Right lobe of liver (tissue), 6 donors: Measurements from ENCODE around the gene TSPAN9. TPM values are rescaled to one million over a fixed set of nuclear protein-coding genes. Genes with fewer than 3 reads are reported as not detected.

Source experiments
- ATAC-seq, 4 donors: fragments of 200-7000 bp; cut with Tn5 transposase; one replicate each; pipeline ENCODE4 v1.9.1; 2020; ENCODE audit warnings: mild to moderate bottlenecking in 4 of 4, moderate library complexity in 4 of 4
- DNase-seq, 3 donors: peaks; one replicate each; pipeline ENCODE4 v3.0.0-alpha.2; 2020
- H3K27ac ChIP-seq, 3 donors: fragments of 200-600 bp; one replicate each; pipeline ENCODE4 v1.8.0; 2022
- H3K27me3 ChIP-seq, 2 donors: fragments of 200-600 bp; one replicate each; pipeline ENCODE4 v1.8.0; 2022
- H3K36me3 ChIP-seq, 4 donors: fragments of 200-600 bp; sonication (generic) in 1 of 4; one replicate each; pipeline versions ENCODE4 v1.5.1 to v1.8.0; 2017 to 2022; ENCODE audit warnings: control low read depth in 1 of 4
- H3K4me1 ChIP-seq, 4 donors: fragments of 200-600 bp; sonication (generic) in 1 of 4; one replicate each; pipeline versions ENCODE4 v1.5.1 to v1.8.0; 2017 to 2022; ENCODE audit warnings: control low read depth in 1 of 4
- H3K4me3 ChIP-seq, 3 donors: fragments of 200-600 bp; one replicate each; pipeline ENCODE4 v1.8.0; 2022
- H3K9me3 ChIP-seq, 4 donors: fragments of 200-600 bp; sonication (generic) in 1 of 4; one replicate each; pipeline versions ENCODE4 v1.5.1 to v1.8.0; 2017 to 2022; ENCODE audit warnings: control low read depth in 1 of 4
- CTCF ChIP-seq, 4 donors: fragments of 200-600 bp in 3 of 4; fragments of 450-650 bp in 1 of 4; IDR thresholded peaks; one replicate each; pipeline versions ENCODE4 v1.5.1 to v1.8.0; 2016 to 2022; ENCODE audit warnings: antibody characterized with exemption in 4 of 4, mild to moderate bottlenecking in 2 of 4
- POLR2A ChIP-seq: fragments of 450-650 bp; IDR thresholded peaks from one replicate; pipeline ENCODE4 v1.6.1; 2017; ENCODE audit warnings: antibody characterized with exemption, mild to moderate bottlenecking
- WGBS: methylation state at CpG from one replicate; pipeline ENCODE4 v1.1.6; 2018; ENCODE audit warnings: low coverage, low lambda C conversion rate; ENCODE audit not compliant: insufficient coverage; ENCODE audit errors: missing lambda C conversion rate; 5-methylcytosine and 5-hydroxymethylcytosine counted together
- intact Hi-C, 2 donors: fragments of 100-400 bp; cut with DNase I; formaldehyde crosslinking; loops; one replicate each; pipeline versions ENCODE4 v1.11.2 to v1.14.1; 2022
- total RNA-seq, 6 experiments: library from RNA; depleted of rRNA in 2 of 6; stranded (reverse); fragments of >200 nt in 2 of 6; fragmentation: NEBNext Ultra II Directional in 3 of 6; extraction: Animal tissue kit (Norgen Biotek cat#: 25700) in 3 of 6; gene quantifications; one replicate each; pipeline versions ENCODE4 v1.1.0 to v1.2.4, GENCODE V29; 2016 to 2023
- donor health status: DM: no; HTN: yes; CAD: no.
- donor health status: DM: no; HTN: no; CAD: no.
- donor health status: DM: no; HTN: no; CAD: no.
- donor health status: DM: no; HTN: yes; CAD: no.
- donor health status: DM: no; HTN: yes; CAD: no.

TSPAN9 gene
- total RNA-seq, 6 experiments from 2014 or later = 23.7 to 53.2 (median 39.8) TPM

GRCh38 chr12:3320881-3321509 is 243.8 kb downstream of the TSPAN9 start:
- intact Hi-C loops = no loop called here
- H3K27ac ChIP-seq = no peak overlapping the region
- no peak overlapping the region for H3K4me3 ChIP-seq
- ATAC-seq = peak in 2 of 4 donors; percentile 9 to 10
- peak in 1 of 3 donors; percentile 35 for DNase-seq
- H3K27me3 ChIP-seq = no peaks in the 10 kb centered on the region
- no peaks in the 10 kb centered on the region for H3K36me3 ChIP-seq
- WGBS = 87% methylated on average over 7 of the region's 17 CpGs
- TF ChIP-seq CTCF (IDR thresholded peaks at IDR 0.05) (no peak), POLR2A (no peak)
- H3K9me3 ChIP-seq = no peaks in the 10 kb centered on the region
- H3K4me1 ChIP-seq = no peaks in the 10 kb centered on the region

GRCh38 chr12:3321881-3322280 is 244.7 kb downstream of the TSPAN9 start:
- no peak overlapping the region for H3K27ac ChIP-seq
- intact Hi-C loops = no loop called here
- DNase-seq (no peak), ATAC-seq (no peak)
- H3K4me3 ChIP-seq = no peak overlapping the region
- H3K36me3 ChIP-seq = no peaks in the 10 kb centered on the region
- 100% methylated on average over 1 of the region's 2 CpGs for WGBS
- TF ChIP-seq CTCF (IDR thresholded peaks at IDR 0.05) (no peak), POLR2A (no peak)
- no peaks in the 10 kb centered on the region for H3K27me3 ChIP-seq
- H3K4me1 ChIP-seq = no peaks in the 10 kb centered on the region
- no peaks in the 10 kb centered on the region for H3K9me3 ChIP-seq

- Histone ChIP-seq H3K27ac (no peak overlapping the region), H3K27me3 (no peaks in the 10 kb centered on the region), H3K9me3 (no peaks in the 10 kb centered on the region), H3K36me3 (no peaks in the 10 kb centered on the region), H3K4me3 (no peak overlapping the region), H3K4me1 (no peaks in the 10 kb centered on the region)
- TF ChIP-seq CTCF (IDR thresholded peaks at IDR 0.05) (no peak), POLR2A (no peak)
- no CpG with 5 or more reads among the region's 12 CpGs for WGBS
- ATAC-seq (peak in 1 of 4 donors; percentile 9), DNase-seq (no peak)
- intact Hi-C loops = no loop called here
These were observed 246.0 kb downstream of the TSPAN9 start for GRCh38 chr12:3323002-3323685.

- intact Hi-C loops = no loop called here
- Histone ChIP-seq H3K4me3 (no peak overlapping the region), H3K27ac (no peak overlapping the region), H3K36me3 (no peaks in the 10 kb centered on the region), H3K9me3 (no peaks in the 10 kb centered on the region), H3K27me3 (no peaks in the 10 kb centered on the region), H3K4me1 (no peaks in the 10 kb centered on the region)
- DNase-seq (no peak), ATAC-seq (no peak)
- TF ChIP-seq POLR2A (no peak), CTCF (IDR thresholded peaks at IDR 0.05) (no peak)
These were observed 248.6 kb downstream of the TSPAN9 start for GRCh38 chr12:3325736-3326135.
